Measurements from ENCODE around the gene LHX6. TPM values are rescaled to one million over a fixed set of nuclear protein-coding genes. Genes with fewer than 3 reads are reported as not detected.

The LHX6 gene
- total RNA-seq, 1 experiment from 2014 or later, result 1.8 TPM

DNA sequence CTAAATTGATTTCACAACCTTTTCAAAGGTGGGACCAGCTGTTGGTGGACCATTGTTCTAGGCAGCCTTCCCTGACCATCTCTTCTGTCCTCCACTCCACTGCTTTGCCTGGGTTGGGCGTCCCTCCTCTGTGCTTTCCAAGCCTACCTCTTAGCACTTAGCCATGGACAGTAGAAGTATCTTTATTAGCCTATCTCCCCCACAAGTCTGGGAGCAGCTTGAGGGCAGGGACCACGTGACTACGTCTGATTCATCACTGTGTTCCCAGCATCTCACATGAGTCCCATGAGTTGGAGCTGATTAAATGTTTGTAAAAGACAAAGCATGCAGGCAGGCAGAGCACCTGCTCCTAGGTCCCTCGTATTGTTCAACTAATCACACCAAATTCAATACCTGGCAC is 48.1 kb downstream of the LHX6 start:
- Histone ChIP-seq H3K14ac (ENCODE audit: insufficient read depth, low read length) (no peak overlapping the region), H2BK20ac (ENCODE audit: low read depth, low read length, poor library complexity, severe bottlenecking) (no peak overlapping the region), H3T11ph (ENCODE audit: low read length) (no peak overlapping the region), H3K79me2 (ENCODE audit: insufficient read depth, low read length) (no peaks in the 10 kb centered on the region), H4K91ac (ENCODE audit: insufficient read length, low read depth, low read length) (no peak overlapping the region), H4K20me1 (ENCODE audit: control insufficient read depth, insufficient read depth, insufficient read length) (no peaks in the 10 kb centered on the region), H2AFZ (ENCODE audit: low read length) (no peak overlapping the region), H3K9me3 (ENCODE audit: control insufficient read depth, low read depth, low read length) (no peaks in the 10 kb centered on the region), H2AK5ac (ENCODE audit: insufficient read length, low read length) (no peak overlapping the region), H2BK12ac (ENCODE audit: insufficient read length, low read depth, low read length) (no peak overlapping the region), H4K8ac (replicated peaks; ENCODE audit: insufficient read length, low read depth, low read length) (no peak overlapping the region), H3K4me2 (ENCODE audit: insufficient read depth, insufficient read length, low read length) (no peak overlapping the region), H2BK120ac (ENCODE audit: low read depth, low read length, poor library complexity, severe bottlenecking) (no peak overlapping the region), H3K27me3 (ENCODE audit: insufficient read depth, low read length) (no peaks in the 10 kb centered on the region), H3K79me1 (ENCODE audit: insufficient read depth, low read depth, low read length, poor library complexity, severe bottlenecking) (no peaks in the 10 kb centered on the region), H3K23ac (ENCODE audit: insufficient read length, low read depth, low read length) (no peak overlapping the region), H3K4ac (ENCODE audit: low read depth, low read length) (no peak overlapping the region), H2BK5ac (ENCODE audit: insufficient read length, low read length) (no peak overlapping the region), H3K27ac (ENCODE audit: insufficient read length, low read depth, low read length) (no peak overlapping the region), H3K4me1 (ENCODE audit: insufficient read depth, low read length) (no peaks in the 10 kb centered on the region), H2BK15ac (ENCODE audit: low read depth, low read length) (no peak overlapping the region), H3K9ac (ENCODE audit: extremely low read depth, insufficient read length, low read length) (no peak overlapping the region), H3K56ac (ENCODE audit: insufficient read length, low read depth, low read length) (no peak overlapping the region), H3K23me2 (ENCODE audit: insufficient read length, low read depth, low read length, poor library complexity, severe bottlenecking) (no peaks in the 10 kb centered on the region), H4K5ac (ENCODE audit: insufficient read length, low read depth, low read length) (no peak overlapping the region), H3K18ac (ENCODE audit: insufficient read length, low read depth, low read length) (no peak overlapping the region)
- no peak for DNase-seq
- no CpG with 5 or more reads among the region's 4 CpGs for WGBS (ENCODE audit: extremely low coverage, insufficient read length, low lambda C conversion rate)
- H3K4me1 Mint-ChIP-seq, result peaks cover 2 to 12% of the 10 kb centered on the region in 2 experiments; a peak in 1 of 4 replicates
- H3K27ac Mint-ChIP-seq, result no peak overlapping the region
- peaks cover 3% of the 10 kb centered on the region; the same call in 1 of the 2 replicates for H3K27me3 Mint-ChIP-seq (ENCODE audit: low read depth)
- no peaks in the 10 kb centered on the region for H3K9me3 Mint-ChIP-seq
- H3K4me3 Mint-ChIP-seq, result no peak overlapping the region
- TF ChIP-seq CTCF (conservative IDR thresholded peaks at IDR 0.05), result no peak
- no peaks in the 10 kb centered on the region for H3K36me3 Mint-ChIP-seq (ENCODE audit: insufficient read depth in 1 of 3, low read depth in 3 of 3)

All from H9 (cell line).